ENCODE data around the gene PXMP2. TPM values are rescaled to one million over a fixed set of nuclear protein-coding genes. Genes with fewer than 3 reads are reported as not detected.

PXMP2 gene
- total RNA-seq (ENCODE audit: unreplicated experiment) = 9.8 TPM
- long read RNA-seq, transcript PXMP2-201 (5 exons, 957 nt) = major isoform, 11 of 16 reads
- long read RNA-seq, partial matches to known transcripts = 1 of 16 reads
- long read RNA-seq, other reads (novel, unspliced or antisense) = 1 of 16 reads

DNA sequence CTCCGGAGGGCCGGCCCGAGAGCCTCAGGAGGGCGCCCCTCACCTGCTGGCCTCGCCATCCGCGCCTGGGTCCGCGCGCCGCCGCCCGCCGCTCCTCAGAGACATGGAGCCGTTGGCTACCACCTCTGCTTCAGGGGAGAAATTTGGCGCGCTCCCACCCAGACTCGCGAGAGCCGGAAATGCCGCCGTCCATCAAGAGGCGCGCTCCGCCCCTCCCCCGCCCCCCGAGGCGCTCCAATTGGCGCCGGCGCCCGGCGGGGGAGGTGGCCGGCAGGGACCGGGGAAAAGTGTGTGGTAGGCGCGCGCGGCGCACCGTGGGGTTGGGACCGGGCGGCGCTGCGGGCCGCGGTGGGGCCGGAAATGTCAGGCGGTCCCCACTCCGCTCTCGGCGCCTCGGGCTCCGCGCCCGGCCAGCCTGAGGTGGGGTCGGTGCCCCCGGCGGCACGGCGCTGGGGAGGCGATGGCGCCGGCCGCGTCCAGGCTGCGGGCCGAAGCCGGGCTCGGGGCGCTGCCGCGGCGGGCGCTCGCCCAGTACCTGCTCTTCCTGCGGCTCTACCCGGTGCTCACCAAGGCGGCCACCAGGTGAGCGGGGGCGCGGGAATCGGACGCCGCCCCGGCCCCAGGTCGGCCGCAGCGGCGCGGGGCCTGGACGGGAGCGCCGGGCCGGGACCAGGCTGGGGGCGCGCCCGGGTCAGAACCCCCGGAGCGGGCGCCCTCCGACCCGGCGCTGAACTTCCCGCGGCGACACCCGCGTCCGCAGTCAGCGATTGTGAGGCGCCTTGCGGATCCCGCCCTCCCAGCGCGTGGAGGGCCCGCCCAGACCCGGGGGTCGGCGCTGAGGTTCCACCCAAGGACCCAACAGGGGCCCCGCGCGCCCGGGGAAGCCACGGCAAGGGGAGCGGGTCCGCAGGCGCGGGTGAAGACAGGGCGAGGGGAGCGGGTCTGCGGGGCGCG lies at the start of gene PXMP2, which contains the start of gene POLE:
Gene PXMP2, plus strand, starts transcription at position 377 of the 954 bp plus-strand sequence. Its CDS starts 84 bp downstream, at position 461.
Gene POLE, minus strand, starts transcription at position 132 of the 954 bp plus-strand sequence. Its CDS starts 27 bp downstream, at position 105.
- no peak within 1 kb of the TSS for H3K27ac Mint-ChIP-seq (ENCODE audit: unreplicated experiment)
- no peak for TF ChIP-seq CTCF (IDR thresholded peaks at IDR 0.05; ENCODE audit: partially characterized antibody, unreplicated experiment)
- no peaks in the 10 kb centered on the region for H3K36me3 Mint-ChIP-seq (ENCODE audit: unreplicated experiment)
- H3K4me3 Mint-ChIP-seq (ENCODE audit: unreplicated experiment) = peak within 1 kb of the TSS; percentile 63
- DNase-seq = peak; percentile 98
- no peaks in the 10 kb centered on the region for H3K27me3 Mint-ChIP-seq (ENCODE audit: unreplicated experiment)
- peaks cover 9% of the 10 kb centered on the region for H3K4me1 Mint-ChIP-seq (ENCODE audit: low read depth, unreplicated experiment)
- peaks cover 5% of the 10 kb centered on the region for H3K9me3 Mint-ChIP-seq (ENCODE audit: unreplicated experiment)

DNA sequence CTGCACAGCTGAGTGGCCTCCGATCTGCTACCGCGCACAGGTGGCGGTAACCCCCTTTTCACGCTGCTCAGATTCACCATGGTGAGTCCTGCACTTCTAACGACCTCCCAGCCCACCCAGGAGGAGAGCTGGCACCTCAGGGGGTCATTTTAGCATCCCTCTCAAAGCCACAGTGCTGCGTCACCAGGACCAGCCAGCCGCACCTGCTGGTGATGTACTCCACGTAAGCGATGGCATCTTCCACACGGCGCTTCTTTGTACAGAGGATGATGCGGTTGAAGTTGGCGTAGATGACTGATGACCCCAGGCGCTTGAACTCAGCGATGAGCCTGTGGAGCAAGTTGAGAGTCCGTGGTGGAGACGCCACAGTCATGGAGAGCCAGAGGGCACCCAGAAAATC lies 49.6 kb upstream of the PXMP2 start:
- Mint-ChIP-seq H3K9me3 (ENCODE audit: unreplicated experiment) (peaks cover 5% of the 10 kb centered on the region), H3K27me3 (ENCODE audit: unreplicated experiment) (peaks cover 11% of the 10 kb centered on the region), H3K36me3 (ENCODE audit: unreplicated experiment) (no peaks in the 10 kb centered on the region), H3K4me3 (ENCODE audit: unreplicated experiment) (no peak overlapping the region), H3K27ac (ENCODE audit: unreplicated experiment) (peak overlapping the region; percentile 35), H3K4me1 (ENCODE audit: low read depth, unreplicated experiment) (peaks cover 5% of the 10 kb centered on the region)
- no peak for DNase-seq
- no peak for TF ChIP-seq CTCF (IDR thresholded peaks at IDR 0.05; ENCODE audit: partially characterized antibody, unreplicated experiment)

DNA sequence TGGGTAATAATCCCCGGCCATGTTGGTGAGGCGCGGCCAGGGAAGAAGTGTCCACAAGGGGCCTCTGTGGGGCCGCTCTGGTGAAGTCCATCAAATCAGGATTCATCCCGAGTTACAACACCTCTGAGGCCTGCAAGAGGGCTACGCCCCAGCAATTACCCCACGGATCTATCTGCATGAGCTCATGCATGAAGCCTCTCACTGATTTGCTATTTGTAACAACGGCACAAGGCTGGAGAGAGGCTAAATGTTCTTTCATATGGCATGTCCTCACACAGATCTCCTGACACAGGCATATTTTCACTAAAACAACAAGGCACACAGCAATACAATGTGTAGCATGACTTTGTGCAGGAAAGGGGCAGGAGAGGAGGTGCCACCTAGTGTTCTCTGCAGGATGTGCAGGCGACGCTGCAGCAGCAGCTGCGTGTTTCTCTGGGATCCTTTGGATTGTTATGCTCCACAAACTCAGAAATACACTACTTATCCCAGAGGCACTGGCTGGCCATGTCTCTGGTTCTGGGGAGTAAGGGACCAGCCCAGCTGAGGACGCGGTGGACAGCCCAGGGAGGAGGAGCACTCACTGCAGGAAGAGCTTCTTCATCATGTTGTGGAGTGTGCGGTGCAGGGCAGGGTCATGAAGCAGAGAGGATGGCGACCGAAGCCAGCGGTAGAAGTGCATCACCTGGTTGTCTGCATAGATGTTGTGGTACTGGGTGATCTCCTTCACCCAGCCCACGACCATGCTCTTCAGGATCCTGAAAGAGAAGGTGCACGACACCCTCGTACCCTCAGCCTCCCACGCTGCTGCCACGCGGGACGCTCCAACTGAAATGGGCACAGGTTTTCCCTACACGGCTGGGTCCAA lies 48.6 kb upstream of the PXMP2 start:
- H3K27me3 Mint-ChIP-seq (ENCODE audit: unreplicated experiment) = peaks cover 9% of the 10 kb centered on the region
- no peak overlapping the region for H3K4me3 Mint-ChIP-seq (ENCODE audit: unreplicated experiment)
- TF ChIP-seq CTCF (IDR thresholded peaks at IDR 0.05; ENCODE audit: partially characterized antibody, unreplicated experiment) = peak; percentile 82
- peaks cover 5% of the 10 kb centered on the region for H3K9me3 Mint-ChIP-seq (ENCODE audit: unreplicated experiment)
- no peaks in the 10 kb centered on the region for H3K36me3 Mint-ChIP-seq (ENCODE audit: unreplicated experiment)
- DNase-seq = peak; percentile 66
- H3K4me1 Mint-ChIP-seq (ENCODE audit: low read depth, unreplicated experiment) = peaks cover 5% of the 10 kb centered on the region
- H3K27ac Mint-ChIP-seq (ENCODE audit: unreplicated experiment) = no peak overlapping the region

- no peak for DNase-seq
- Mint-ChIP-seq H3K4me1 (ENCODE audit: low read depth, unreplicated experiment) (peaks cover 1% of the 10 kb centered on the region), H3K9me3 (ENCODE audit: unreplicated experiment) (peaks cover 4% of the 10 kb centered on the region), H3K27ac (ENCODE audit: unreplicated experiment) (no peak overlapping the region), H3K27me3 (ENCODE audit: unreplicated experiment) (peaks cover 6% of the 10 kb centered on the region), H3K36me3 (ENCODE audit: unreplicated experiment) (no peaks in the 10 kb centered on the region), H3K4me3 (ENCODE audit: unreplicated experiment) (no peak overlapping the region)
- TF ChIP-seq CTCF (IDR thresholded peaks at IDR 0.05; ENCODE audit: partially characterized antibody, unreplicated experiment) = no peak
Observed at GRCh38 chr12:132639956-132640520, 47.3 kb upstream of the PXMP2 start.
